HFFc6 (cell line): ENCODE data around the gene ST7L. TPM values are rescaled to one million over a fixed set of nuclear protein-coding genes. Genes with fewer than 3 reads are reported as not detected.

Experiments used
- DNase-seq: peaks from one replicate; pipeline ENCODE4 v3.0.0-alpha.2; 2018
- H3K27ac Mint-ChIP-seq: 2 replicates; pipeline ENCODE4 v1.8.0; 2020; ENCODE audit warnings: mild to moderate bottlenecking, mixed read lengths
- H3K27me3 Mint-ChIP-seq: 2 replicates; pipeline ENCODE4 v1.8.0; 2021; ENCODE audit warnings: mild to moderate bottlenecking, moderate library complexity, mixed read lengths; ENCODE audit not compliant: insufficient read depth
- H3K36me3 Mint-ChIP-seq: 2 replicates; pipeline ENCODE4 v1.8.0; 2021; ENCODE audit warnings: low read depth, mixed read lengths
- H3K4me1 Mint-ChIP-seq: 2 replicates; pipeline ENCODE4 v1.8.0; 2020; ENCODE audit warnings: low read depth, mixed read lengths
- H3K4me3 Mint-ChIP-seq: 2 replicates; pipeline ENCODE4 v1.8.0; 2020; ENCODE audit warnings: mild to moderate bottlenecking, moderate library complexity, mixed read lengths
- H3K9me3 Mint-ChIP-seq: 2 replicates; pipeline ENCODE4 v1.8.0; 2020; ENCODE audit warnings: mild to moderate bottlenecking, mixed read lengths
- total RNA-seq, 6 experiments: library from RNA; stranded (reverse); fragmentation: NEBNext Ultra II Directional; extraction: Animal tissue kit (Norgen Biotek cat#: 25700); gene quantifications; 2 replicates in 1 of 6; 3 replicates in 5 of 6; pipeline ENCODE4 v1.2.3, GENCODE V29; 2021
- TF ChIP-seq, protein P1 (sequence below): fragments of 200-600 bp; sonication (generic); IDR thresholded peaks from 2 replicates; pipeline ENCODE4 v1.5.0; 2021; ENCODE audit warnings: antibody characterized with exemption, mild to moderate bottlenecking

ST7L gene
- total RNA-seq, 6 experiments from 2014 or later, result 20.2 to 24.5 (median 23.7) TPM

DNA sequence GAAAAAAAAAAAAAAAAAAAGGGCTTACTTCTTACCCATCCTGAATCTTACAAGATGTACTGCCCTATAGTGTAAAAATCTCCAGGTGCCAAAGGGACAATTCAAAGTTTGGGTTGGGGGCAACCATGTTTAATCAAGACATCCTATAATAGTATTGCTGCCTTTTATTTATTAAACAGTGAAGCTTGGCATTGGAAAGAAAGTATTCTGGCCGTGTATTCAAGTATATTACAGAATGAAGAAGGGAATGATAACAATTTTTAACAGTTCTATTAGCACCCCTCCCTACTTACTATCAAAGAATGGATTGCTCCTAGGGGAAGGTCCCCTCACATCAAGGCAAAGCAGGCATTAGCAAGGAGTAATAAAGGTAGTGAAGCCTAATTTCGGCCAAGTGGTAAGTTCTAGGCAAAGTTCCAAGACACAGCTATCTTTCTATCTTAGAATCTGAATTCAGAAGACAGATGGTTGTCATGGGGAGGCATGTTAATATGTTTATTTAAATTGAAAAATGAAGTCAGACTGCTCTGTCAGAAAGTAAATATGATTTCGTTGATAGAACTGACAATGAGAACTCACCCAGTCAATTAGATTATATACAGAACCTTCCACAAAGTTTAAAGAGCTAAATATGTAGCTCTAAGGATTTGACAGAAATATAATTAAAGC, 24.6 kb downstream of the ST7L start:
- TF ChIP-seq, protein P1, sequence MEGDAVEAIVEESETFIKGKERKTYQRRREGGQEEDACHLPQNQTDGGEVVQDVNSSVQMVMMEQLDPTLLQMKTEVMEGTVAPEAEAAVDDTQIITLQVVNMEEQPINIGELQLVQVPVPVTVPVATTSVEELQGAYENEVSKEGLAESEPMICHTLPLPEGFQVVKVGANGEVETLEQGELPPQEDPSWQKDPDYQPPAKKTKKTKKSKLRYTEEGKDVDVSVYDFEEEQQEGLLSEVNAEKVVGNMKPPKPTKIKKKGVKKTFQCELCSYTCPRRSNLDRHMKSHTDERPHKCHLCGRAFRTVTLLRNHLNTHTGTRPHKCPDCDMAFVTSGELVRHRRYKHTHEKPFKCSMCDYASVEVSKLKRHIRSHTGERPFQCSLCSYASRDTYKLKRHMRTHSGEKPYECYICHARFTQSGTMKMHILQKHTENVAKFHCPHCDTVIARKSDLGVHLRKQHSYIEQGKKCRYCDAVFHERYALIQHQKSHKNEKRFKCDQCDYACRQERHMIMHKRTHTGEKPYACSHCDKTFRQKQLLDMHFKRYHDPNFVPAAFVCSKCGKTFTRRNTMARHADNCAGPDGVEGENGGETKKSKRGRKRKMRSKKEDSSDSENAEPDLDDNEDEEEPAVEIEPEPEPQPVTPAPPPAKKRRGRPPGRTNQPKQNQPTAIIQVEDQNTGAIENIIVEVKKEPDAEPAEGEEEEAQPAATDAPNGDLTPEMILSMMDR, result no peak
- no peak overlapping the region for H3K27ac Mint-ChIP-seq
- peaks cover 4% of the 10 kb centered on the region; the same call in 1 of the 2 replicates for H3K9me3 Mint-ChIP-seq
- H3K4me3 Mint-ChIP-seq, result no peak overlapping the region
- H3K36me3 Mint-ChIP-seq, result peaks cover 20% of the 10 kb centered on the region
- DNase-seq, result no peak
- H3K27me3 Mint-ChIP-seq, result no peaks in the 10 kb centered on the region
- H3K4me1 Mint-ChIP-seq, result peaks cover 9% of the 10 kb centered on the region

DNA sequence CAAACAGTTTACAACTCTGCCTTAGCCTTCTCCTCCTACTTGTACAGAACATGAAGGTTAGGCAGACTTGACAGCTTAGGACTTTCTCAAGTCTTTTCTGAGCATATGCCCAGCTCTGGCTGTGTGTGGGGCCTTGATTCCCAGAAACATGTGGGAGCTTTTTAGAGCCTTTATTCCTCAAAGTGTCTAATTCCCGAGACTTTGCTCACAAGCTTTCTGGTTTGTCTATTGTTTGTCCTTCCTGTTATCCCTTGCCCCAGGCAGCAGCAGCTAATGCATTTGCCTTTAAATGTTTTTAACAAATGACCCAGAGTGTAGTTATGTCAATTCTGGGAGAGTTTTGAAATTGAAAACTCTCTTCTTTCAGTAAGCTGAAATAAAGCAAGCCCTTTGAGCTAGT, 29.2 kb downstream of the ST7L start:
- Mint-ChIP-seq H3K36me3 (peaks cover 40% of the 10 kb centered on the region), H3K27me3 (no peaks in the 10 kb centered on the region), H3K27ac (no peak overlapping the region), H3K4me3 (no peak overlapping the region), H3K4me1 (peaks cover 9% of the 10 kb centered on the region), H3K9me3 (peaks cover 4% of the 10 kb centered on the region; the same call in 1 of the 2 replicates)
- DNase-seq, result no peak
- TF ChIP-seq, protein P1, result no peak

DNA sequence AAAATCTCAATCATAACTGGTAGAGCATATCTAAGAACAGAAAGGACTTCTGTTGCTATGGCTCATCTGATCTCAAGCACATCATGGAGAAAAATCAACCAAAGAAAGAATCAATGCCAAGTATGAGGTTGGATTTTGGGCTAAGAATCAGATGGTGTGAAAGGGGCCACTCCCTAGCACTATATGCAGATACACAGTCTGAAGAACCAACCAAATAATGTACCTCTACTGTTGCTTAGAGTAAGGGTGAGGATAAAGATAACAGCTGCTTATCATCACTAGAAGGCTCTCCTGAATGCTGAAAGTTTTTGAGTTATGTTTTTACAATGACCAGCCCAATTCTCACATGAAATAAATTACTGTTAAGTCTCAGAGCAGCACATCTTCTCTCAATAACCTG, 35.6 kb downstream of the ST7L start:
- no peaks in the 10 kb centered on the region for H3K9me3 Mint-ChIP-seq
- peak overlapping the region; percentile 9; the same call in 1 of the 2 replicates for H3K27ac Mint-ChIP-seq
- H3K4me3 Mint-ChIP-seq, result no peak overlapping the region
- DNase-seq, result no peak
- no peaks in the 10 kb centered on the region for H3K27me3 Mint-ChIP-seq
- TF ChIP-seq, protein P1, result no peak
- peaks cover 31% of the 10 kb centered on the region for H3K4me1 Mint-ChIP-seq
- H3K36me3 Mint-ChIP-seq, result peaks cover 26% of the 10 kb centered on the region

DNA sequence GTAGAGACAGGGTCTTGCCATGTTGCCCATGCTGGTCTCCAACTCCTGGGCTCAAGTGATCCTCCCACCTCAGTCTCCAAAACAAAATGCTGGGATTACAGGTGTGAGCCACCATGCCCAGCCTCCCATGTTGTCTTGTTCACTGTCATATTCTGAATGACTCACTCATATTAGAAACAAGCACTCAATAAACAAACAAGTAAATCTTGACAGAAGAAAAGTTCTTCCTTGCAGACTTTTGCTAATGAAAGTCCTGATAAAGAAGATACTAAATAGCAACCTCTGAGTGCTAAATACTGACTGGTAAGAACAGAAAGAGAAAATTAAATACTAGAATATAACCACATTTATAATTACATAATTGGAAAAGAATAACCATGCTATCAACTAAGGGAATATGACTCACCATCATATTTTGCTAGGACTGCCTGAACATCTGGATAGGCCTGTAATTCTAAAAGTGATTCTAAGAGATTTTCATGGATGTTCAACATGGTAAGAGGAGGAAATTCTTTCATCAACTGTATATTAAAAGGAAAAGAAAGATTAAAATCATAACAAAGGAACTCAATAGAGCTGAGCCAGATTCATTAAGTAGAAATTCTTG, 37.3 kb downstream of the ST7L start:
- H3K27me3 Mint-ChIP-seq, result no peaks in the 10 kb centered on the region
- peaks cover 31% of the 10 kb centered on the region for H3K4me1 Mint-ChIP-seq
- H3K9me3 Mint-ChIP-seq, result no peaks in the 10 kb centered on the region
- no peak for DNase-seq
- peak overlapping the region; percentile 22; the same call in 1 of the 2 replicates for H3K27ac Mint-ChIP-seq
- H3K36me3 Mint-ChIP-seq, result peaks cover 20% of the 10 kb centered on the region
- no peak overlapping the region for H3K4me3 Mint-ChIP-seq
- TF ChIP-seq, protein P1, result no peak

DNA sequence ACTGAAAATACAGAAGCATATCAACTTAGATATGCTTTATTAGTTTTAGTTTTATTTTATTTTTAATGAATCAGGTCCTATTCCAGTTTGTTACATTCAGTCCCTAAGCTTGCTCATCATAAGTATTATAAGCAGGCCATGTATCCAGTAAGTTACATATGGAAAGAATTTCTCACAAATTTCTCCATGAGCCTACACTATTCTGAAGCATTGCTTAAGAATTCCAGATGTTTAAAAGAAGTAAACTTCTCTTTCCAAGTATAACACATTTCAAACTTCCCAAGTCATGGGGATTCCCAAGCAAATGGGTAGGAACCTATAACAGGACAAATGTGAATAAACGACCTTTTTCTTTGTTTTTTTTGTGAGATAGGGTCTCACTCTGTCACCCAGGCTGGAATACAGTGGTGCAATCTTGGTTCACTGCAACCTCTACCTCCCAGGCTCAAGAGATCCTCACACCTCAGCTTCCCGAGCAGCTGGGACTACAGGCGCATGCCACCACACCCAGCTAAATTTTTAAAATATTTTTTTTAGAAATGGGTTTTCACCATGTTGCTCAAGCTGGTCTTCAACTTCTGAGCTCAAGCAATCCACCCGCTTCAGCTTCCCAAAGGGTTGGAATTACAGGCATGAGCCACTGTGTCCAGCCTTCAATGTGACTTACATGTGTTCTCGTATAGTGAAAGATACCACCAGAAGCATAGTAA, 39.0 kb downstream of the ST7L start:
- H3K36me3 Mint-ChIP-seq, result peaks cover 28% of the 10 kb centered on the region
- no peak for DNase-seq
- no peak overlapping the region for H3K4me3 Mint-ChIP-seq
- H3K27me3 Mint-ChIP-seq, result no peaks in the 10 kb centered on the region
- peaks cover 48% of the 10 kb centered on the region for H3K4me1 Mint-ChIP-seq
- no peak overlapping the region for H3K27ac Mint-ChIP-seq
- TF ChIP-seq, protein P1, result no peak
- H3K9me3 Mint-ChIP-seq, result no peaks in the 10 kb centered on the region
